Measurements from ENCODE around the gene OXER1.
"Not testable (repeated sequence)": the region's sequence is repeated elsewhere in the genome, so short reads cannot be mapped to it uniquely, and the experiment has no call there.

The OXER1 gene

GRCh38 chr2:42736598-42737322 is 27.2 kb downstream of the OXER1 start:
- Mint-ChIP-seq H3K4me3 (no peak overlapping the region), H3K9me3 (peaks cover 27 to 30% of the 10 kb centered on the region in 2 donors), H3K27ac (no peak overlapping the region), H3K36me3 (peaks cover 66 to 77% of the 10 kb centered on the region in 2 donors), H3K4me1 (peaks cover 2 to 5% of the 10 kb centered on the region in 2 donors), H3K27me3 (no peaks in the 10 kb centered on the region)
- DNase-seq = no peak
- no peak for ATAC-seq (replicated peaks)

GRCh38 chr2:42733852-42734251 is 30.1 kb downstream of the OXER1 start:
- no peak overlapping the region for H3K27ac Mint-ChIP-seq
- H3K27me3 Mint-ChIP-seq = no peaks in the 10 kb centered on the region
- ATAC-seq (replicated peaks) (no peak), DNase-seq (no peak)
- H3K9me3 Mint-ChIP-seq = peaks cover 30 to 39% of the 10 kb centered on the region in 2 donors
- H3K36me3 Mint-ChIP-seq = peaks cover 75 to 88% of the 10 kb centered on the region in 2 donors
- H3K4me3 Mint-ChIP-seq = no peak overlapping the region
- no peaks in the 10 kb centered on the region for H3K4me1 Mint-ChIP-seq

GRCh38 chr2:42731316-42731715 is 32.6 kb downstream of the OXER1 start:
- not testable (repeated sequence) for ATAC-seq (replicated peaks); H3K27ac Mint-ChIP-seq; H3K4me3 Mint-ChIP-seq; H3K4me1 Mint-ChIP-seq; DNase-seq; H3K27me3 Mint-ChIP-seq
- Mint-ChIP-seq H3K36me3 (peaks cover 62 to 65% of the 10 kb centered on the region in 2 donors), H3K9me3 (peaks cover 26 to 35% of the 10 kb centered on the region in 2 donors)

- Mint-ChIP-seq H3K9me3 (peaks cover 9 to 12% of the 10 kb centered on the region in 2 donors), H3K27ac (no peak overlapping the region), H3K4me1 (peaks cover 9 to 15% of the 10 kb centered on the region in 2 donors), H3K27me3 (no peaks in the 10 kb centered on the region), H3K36me3 (peaks cover 24 to 27% of the 10 kb centered on the region in 2 donors), H3K4me3 (no peak overlapping the region)
- DNase-seq = no peak
- ATAC-seq (replicated peaks) = no peak
Measured at GRCh38 chr2:42726680-42727079, 37.3 kb downstream of the OXER1 start.

GRCh38 chr2:42725657-42726056 is 38.3 kb downstream of the OXER1 start:
- DNase-seq = no peak
- Mint-ChIP-seq H3K27ac (no peak overlapping the region), H3K36me3 (peaks cover 16 to 17% of the 10 kb centered on the region in 2 donors), H3K9me3 (peaks cover 5 to 9% of the 10 kb centered on the region in 2 donors), H3K4me3 (no peak overlapping the region), H3K27me3 (no peaks in the 10 kb centered on the region), H3K4me1 (peaks cover 11 to 15% of the 10 kb centered on the region in 2 donors)
- ATAC-seq (replicated peaks) = peak; percentile 35

- Mint-ChIP-seq H3K36me3 (peaks cover 9% of the 10 kb centered on the region in 2 donors), H3K4me1 (peaks cover 11 to 15% of the 10 kb centered on the region in 2 donors), H3K9me3 (peaks cover 2 to 4% of the 10 kb centered on the region in 2 donors), H3K4me3 (no peak overlapping the region), H3K27ac (no peak overlapping the region), H3K27me3 (no peaks in the 10 kb centered on the region)
- DNase-seq = no peak
- no peak for ATAC-seq (replicated peaks)
Measured at GRCh38 chr2:42724886-42725285, 39.0 kb downstream of the OXER1 start.

GRCh38 chr2:42723465-42723864 is 40.5 kb downstream of the OXER1 start:
- Mint-ChIP-seq H3K36me3 (peaks cover 1 to 5% of the 10 kb centered on the region in 2 donors), H3K27me3 (no peaks in the 10 kb centered on the region), H3K27ac (no peak overlapping the region), H3K4me1 (peaks cover 11 to 15% of the 10 kb centered on the region in 2 donors), H3K4me3 (no peak overlapping the region), H3K9me3 (no peaks in the 10 kb centered on the region)
- no peak for DNase-seq
- no peak for ATAC-seq (replicated peaks)

GRCh38 chr2:42722320-42723190 is 41.4 kb downstream of the OXER1 start:
- peak overlapping the region; percentile 6 to 56 for H3K4me3 Mint-ChIP-seq
- H3K27ac Mint-ChIP-seq = peak overlapping the region; percentile 83
- H3K27me3 Mint-ChIP-seq = no peaks in the 10 kb centered on the region
- H3K4me1 Mint-ChIP-seq = peaks cover 11 to 15% of the 10 kb centered on the region in 2 donors
- DNase-seq = peak; percentile 71
- ATAC-seq (replicated peaks) = peak; percentile 98 to 99
- peaks cover 1 to 5% of the 10 kb centered on the region in 2 donors for H3K36me3 Mint-ChIP-seq
- no peaks in the 10 kb centered on the region for H3K9me3 Mint-ChIP-seq

GRCh38 chr2:42721898-42722297 is 42.0 kb downstream of the OXER1 start:
- no peaks in the 10 kb centered on the region for H3K9me3 Mint-ChIP-seq
- H3K27me3 Mint-ChIP-seq = no peaks in the 10 kb centered on the region
- no peak overlapping the region for H3K4me3 Mint-ChIP-seq
- peaks cover 1 to 5% of the 10 kb centered on the region in 2 donors for H3K36me3 Mint-ChIP-seq
- H3K27ac Mint-ChIP-seq = peak overlapping the region; percentile 83
- DNase-seq (no peak), ATAC-seq (replicated peaks) (peak; percentile 2 to 12)
- peaks cover 11 to 15% of the 10 kb centered on the region in 2 donors for H3K4me1 Mint-ChIP-seq

- Mint-ChIP-seq H3K4me1 (peaks cover 1 to 8% of the 10 kb centered on the region in 2 donors), H3K9me3 (no peaks in the 10 kb centered on the region), H3K27me3 (no peaks in the 10 kb centered on the region), H3K27ac (no peak overlapping the region), H3K36me3 (no peaks in the 10 kb centered on the region), H3K4me3 (no peak overlapping the region)
- ATAC-seq (replicated peaks) = no peak
- DNase-seq = no peak
Measured at GRCh38 chr2:42714686-42715085, 49.2 kb downstream of the OXER1 start.

GRCh38 chr2:42713920-42714319 is 50.0 kb downstream of the OXER1 start:
- Mint-ChIP-seq H3K27ac (no peak overlapping the region), H3K27me3 (no peaks in the 10 kb centered on the region), H3K4me1 (peaks cover 1 to 8% of the 10 kb centered on the region in 2 donors), H3K4me3 (no peak overlapping the region), H3K9me3 (no peaks in the 10 kb centered on the region), H3K36me3 (peaks cover 2 to 3% of the 10 kb centered on the region in 2 donors)
- ATAC-seq (replicated peaks) (no peak), DNase-seq (no peak)

- Mint-ChIP-seq H3K4me3 (no peak overlapping the region), H3K27ac (no peak overlapping the region), H3K27me3 (no peaks in the 10 kb centered on the region), H3K36me3 (peaks cover 7 to 10% of the 10 kb centered on the region in 2 donors), H3K4me1 (peaks cover 1 to 8% of the 10 kb centered on the region in 2 donors), H3K9me3 (no peaks in the 10 kb centered on the region)
- ATAC-seq (replicated peaks) (no peak), DNase-seq (no peak)
Measured at GRCh38 chr2:42712934-42713333, 51.0 kb downstream of the OXER1 start.
